Neural cell (in vitro differentiated cells): Measurements from ENCODE around the gene RTP1.

Experiments
- EP300 ChIP-seq: fragments of 450-650 bp; conservative IDR thresholded peaks from 2 replicates; pipeline ENCODE4 v1.6.1; 2014; ENCODE audit warnings: antibody characterized with exemption, mild to moderate bottlenecking, moderate library complexity; ENCODE audit not compliant: poor library complexity, severe bottlenecking
- EZH2 ChIP-seq: fragments of 200-600, 300-800 bp; shearing (Covaris generic), sonication (generic); IDR thresholded peaks from 2 replicates; pipeline ENCODE4 v1.6.1; 2014; ENCODE audit warnings: antibody characterized with exemption, low read length, borderline replicate concordance, mild to moderate bottlenecking; ENCODE audit not compliant: insufficient read depth, poor library complexity, severe bottlenecking
- MXI1 ChIP-seq: fragments of 450-650 bp; conservative IDR thresholded peaks from 2 replicates; pipeline ENCODE4 v1.6.1; 2014; ENCODE audit warnings: antibody characterized with exemption, mild to moderate bottlenecking; ENCODE audit not compliant: poor library complexity, severe bottlenecking
- POLR2AphosphoS5 ChIP-seq: IDR thresholded peaks from 2 replicates; pipeline ENCODE4 v1.6.1; 2012
- RAD21 ChIP-seq: fragments of 450-650 bp; conservative IDR thresholded peaks from 2 replicates; pipeline ENCODE4 v1.6.1; 2014; ENCODE audit warnings: antibody characterized with exemption, mild to moderate bottlenecking, moderate library complexity
- SMC3 ChIP-seq: fragments of 450-650 bp; conservative IDR thresholded peaks from 2 replicates; pipeline ENCODE4 v1.6.1; 2014; ENCODE audit warnings: antibody characterized with exemption, mild to moderate bottlenecking, moderate library complexity; ENCODE audit not compliant: poor library complexity
- TAF1 ChIP-seq: IDR thresholded peaks from 2 replicates; pipeline ENCODE4 v1.6.1; 2012; ENCODE audit warnings: low read depth
- TF ChIP-seq, protein P1 (sequence below): fragments of 450-650 bp; IDR thresholded peaks from 2 replicates; pipeline ENCODE4 v1.5.1; 2014; ENCODE audit warnings: antibody characterized with exemption, mild to moderate bottlenecking, moderate library complexity; ENCODE audit not compliant: poor library complexity, severe bottlenecking
- TF ChIP-seq, protein P2 (sequence below): IDR thresholded peaks from 2 replicates; pipeline ENCODE4 v1.6.1; 2012; ENCODE audit warnings: borderline replicate concordance

DNA sequence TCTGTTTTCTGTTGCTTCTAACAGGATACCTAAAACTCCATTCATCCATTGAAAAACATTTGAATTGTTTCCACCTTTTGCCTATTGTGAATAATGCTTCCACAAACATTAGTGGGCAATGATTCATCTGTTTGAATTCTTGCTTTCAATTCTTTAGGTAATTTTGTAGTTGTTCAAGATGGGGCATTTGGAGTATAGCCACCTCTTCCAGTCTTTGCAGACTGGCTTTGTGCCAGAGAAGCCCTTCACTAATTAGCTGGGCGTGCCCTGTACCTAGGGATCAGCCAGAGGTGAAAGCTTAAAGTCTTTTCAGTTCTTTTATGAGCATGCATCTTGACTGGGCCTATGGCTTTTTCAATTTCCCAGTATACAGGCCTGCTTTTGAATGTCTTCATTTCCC lies 10.9 kb downstream of the RTP1 start:
- no peak for TF ChIP-seq POLR2AphosphoS5
- TF ChIP-seq, protein P1, sequence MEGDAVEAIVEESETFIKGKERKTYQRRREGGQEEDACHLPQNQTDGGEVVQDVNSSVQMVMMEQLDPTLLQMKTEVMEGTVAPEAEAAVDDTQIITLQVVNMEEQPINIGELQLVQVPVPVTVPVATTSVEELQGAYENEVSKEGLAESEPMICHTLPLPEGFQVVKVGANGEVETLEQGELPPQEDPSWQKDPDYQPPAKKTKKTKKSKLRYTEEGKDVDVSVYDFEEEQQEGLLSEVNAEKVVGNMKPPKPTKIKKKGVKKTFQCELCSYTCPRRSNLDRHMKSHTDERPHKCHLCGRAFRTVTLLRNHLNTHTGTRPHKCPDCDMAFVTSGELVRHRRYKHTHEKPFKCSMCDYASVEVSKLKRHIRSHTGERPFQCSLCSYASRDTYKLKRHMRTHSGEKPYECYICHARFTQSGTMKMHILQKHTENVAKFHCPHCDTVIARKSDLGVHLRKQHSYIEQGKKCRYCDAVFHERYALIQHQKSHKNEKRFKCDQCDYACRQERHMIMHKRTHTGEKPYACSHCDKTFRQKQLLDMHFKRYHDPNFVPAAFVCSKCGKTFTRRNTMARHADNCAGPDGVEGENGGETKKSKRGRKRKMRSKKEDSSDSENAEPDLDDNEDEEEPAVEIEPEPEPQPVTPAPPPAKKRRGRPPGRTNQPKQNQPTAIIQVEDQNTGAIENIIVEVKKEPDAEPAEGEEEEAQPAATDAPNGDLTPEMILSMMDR = no peak
- no peak for TF ChIP-seq TAF1
- no peak for TF ChIP-seq EP300
- TF ChIP-seq, protein P2, sequence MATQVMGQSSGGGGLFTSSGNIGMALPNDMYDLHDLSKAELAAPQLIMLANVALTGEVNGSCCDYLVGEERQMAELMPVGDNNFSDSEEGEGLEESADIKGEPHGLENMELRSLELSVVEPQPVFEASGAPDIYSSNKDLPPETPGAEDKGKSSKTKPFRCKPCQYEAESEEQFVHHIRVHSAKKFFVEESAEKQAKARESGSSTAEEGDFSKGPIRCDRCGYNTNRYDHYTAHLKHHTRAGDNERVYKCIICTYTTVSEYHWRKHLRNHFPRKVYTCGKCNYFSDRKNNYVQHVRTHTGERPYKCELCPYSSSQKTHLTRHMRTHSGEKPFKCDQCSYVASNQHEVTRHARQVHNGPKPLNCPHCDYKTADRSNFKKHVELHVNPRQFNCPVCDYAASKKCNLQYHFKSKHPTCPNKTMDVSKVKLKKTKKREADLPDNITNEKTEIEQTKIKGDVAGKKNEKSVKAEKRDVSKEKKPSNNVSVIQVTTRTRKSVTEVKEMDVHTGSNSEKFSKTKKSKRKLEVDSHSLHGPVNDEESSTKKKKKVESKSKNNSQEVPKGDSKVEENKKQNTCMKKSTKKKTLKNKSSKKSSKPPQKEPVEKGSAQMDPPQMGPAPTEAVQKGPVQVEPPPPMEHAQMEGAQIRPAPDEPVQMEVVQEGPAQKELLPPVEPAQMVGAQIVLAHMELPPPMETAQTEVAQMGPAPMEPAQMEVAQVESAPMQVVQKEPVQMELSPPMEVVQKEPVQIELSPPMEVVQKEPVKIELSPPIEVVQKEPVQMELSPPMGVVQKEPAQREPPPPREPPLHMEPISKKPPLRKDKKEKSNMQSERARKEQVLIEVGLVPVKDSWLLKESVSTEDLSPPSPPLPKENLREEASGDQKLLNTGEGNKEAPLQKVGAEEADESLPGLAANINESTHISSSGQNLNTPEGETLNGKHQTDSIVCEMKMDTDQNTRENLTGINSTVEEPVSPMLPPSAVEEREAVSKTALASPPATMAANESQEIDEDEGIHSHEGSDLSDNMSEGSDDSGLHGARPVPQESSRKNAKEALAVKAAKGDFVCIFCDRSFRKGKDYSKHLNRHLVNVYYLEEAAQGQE = no peak
- no peak for TF ChIP-seq EZH2
- TF ChIP-seq MXI1 = no peak
- TF ChIP-seq SMC3 = no peak
- no peak for TF ChIP-seq RAD21
